MV-4-11 (cell line): ENCODE results near the gene RLN2.
"Not testable (repeated sequence)": the region's sequence is repeated elsewhere in the genome, so short reads cannot be mapped to it uniquely, and the experiment has no call there.

ENCODE experiments used
- DNase-seq: peaks from one replicate; lab custom pipeline; 2025; lab: John Stamatoyannopoulos, UW

Gene RLN2

GRCh38 chr9:5303840-5304795, at the start of gene RLN2:
Gene RLN2, minus strand, starts transcription at chr9:5304716. Its CDS starts 136 bp downstream, at chr9:5304580.
- DNase-seq, result not testable (repeated sequence)

GRCh38 chr9:5354184-5354583, 49.7 kb upstream of the RLN2 start:
- no peak for DNase-seq

GRCh38 chr9:5352637-5353248, 48.2 kb upstream of the RLN2 start:
- DNase-seq, result no peak

- DNase-seq, result not testable (repeated sequence)
These were observed 34.8 kb upstream of the RLN2 start, which contains the start of gene RLN1 for GRCh38 chr9:5338992-5339981. Gene RLN1, minus strand, starts transcription at chr9:5339876. Its CDS starts 130 bp downstream, at chr9:5339746.

- DNase-seq, result no peak
These were observed 32.2 kb upstream of the RLN2 start for GRCh38 chr9:5336688-5337087.

GRCh38 chr9:5331276-5331675, 26.8 kb upstream of the RLN2 start:
- DNase-seq, result not testable (repeated sequence)

GRCh38 chr9:5326893-5327548, 22.5 kb upstream of the RLN2 start:
- DNase-seq, result no peak

GRCh38 chr9:5326187-5326586, 21.7 kb upstream of the RLN2 start:
- no peak for DNase-seq

GRCh38 chr9:5321601-5322000, 17.1 kb upstream of the RLN2 start:
- DNase-seq, result peak; percentile 23

- DNase-seq, result no peak
These were observed 16.5 kb upstream of the RLN2 start for GRCh38 chr9:5321058-5321457.

GRCh38 chr9:5316406-5316805, 11.9 kb upstream of the RLN2 start:
- DNase-seq, result not testable (repeated sequence)

GRCh38 chr9:5315187-5315923, 10.8 kb upstream of the RLN2 start:
- DNase-seq, result no peak

GRCh38 chr9:5310851-5311250, 6.3 kb upstream of the RLN2 start:
- DNase-seq, result no peak

- no peak for DNase-seq
These were observed 1.2 kb upstream of the RLN2 start for GRCh38 chr9:5305741-5306140.

GRCh38 chr9:5301544-5301943, 3.0 kb downstream of the RLN2 start:
- DNase-seq, result no peak

- DNase-seq, result no peak
These were observed 12.4 kb downstream of the RLN2 start for GRCh38 chr9:5292141-5292540.

- no peak for DNase-seq
These were observed 15.9 kb downstream of the RLN2 start for GRCh38 chr9:5288591-5288990.

- no peak for DNase-seq
These were observed 18.3 kb downstream of the RLN2 start for GRCh38 chr9:5286262-5286661.

GRCh38 chr9:5278486-5278885, 26.0 kb downstream of the RLN2 start:
- no peak for DNase-seq

GRCh38 chr9:5274770-5275169, 29.7 kb downstream of the RLN2 start:
- DNase-seq, result no peak

- DNase-seq, result no peak
These were observed 35.2 kb downstream of the RLN2 start for GRCh38 chr9:5269249-5269715.
